ENCODE measurements around the gene FAM53B. TPM values are rescaled to one million over a fixed set of nuclear protein-coding genes. Genes with fewer than 3 reads are reported as not detected.

FAM53B gene
- total RNA-seq, 6 experiments from 2014 or later, result 4.4 to 10.8 (median 4.8) TPM

- intact Hi-C loops (cut with DNase I), result no loop called here
- Histone ChIP-seq H3K4me3 (no peak overlapping the region), H3K27me3 (no peaks in the 10 kb centered on the region), H3K27ac (no peak overlapping the region), H3K4me1 (no peaks in the 10 kb centered on the region), H3K36me3 (peaks cover 0 to 4% (median 0%) of the 10 kb centered on the region in 4 donors), H3K9me3 (no peaks in the 10 kb centered on the region)
- 90% methylated on average over 6 of the region's 8 CpGs for WGBS (ENCODE audit: insufficient coverage, low coverage, low lambda C conversion rate, missing lambda C conversion rate)
- TF ChIP-seq, protein P1, sequence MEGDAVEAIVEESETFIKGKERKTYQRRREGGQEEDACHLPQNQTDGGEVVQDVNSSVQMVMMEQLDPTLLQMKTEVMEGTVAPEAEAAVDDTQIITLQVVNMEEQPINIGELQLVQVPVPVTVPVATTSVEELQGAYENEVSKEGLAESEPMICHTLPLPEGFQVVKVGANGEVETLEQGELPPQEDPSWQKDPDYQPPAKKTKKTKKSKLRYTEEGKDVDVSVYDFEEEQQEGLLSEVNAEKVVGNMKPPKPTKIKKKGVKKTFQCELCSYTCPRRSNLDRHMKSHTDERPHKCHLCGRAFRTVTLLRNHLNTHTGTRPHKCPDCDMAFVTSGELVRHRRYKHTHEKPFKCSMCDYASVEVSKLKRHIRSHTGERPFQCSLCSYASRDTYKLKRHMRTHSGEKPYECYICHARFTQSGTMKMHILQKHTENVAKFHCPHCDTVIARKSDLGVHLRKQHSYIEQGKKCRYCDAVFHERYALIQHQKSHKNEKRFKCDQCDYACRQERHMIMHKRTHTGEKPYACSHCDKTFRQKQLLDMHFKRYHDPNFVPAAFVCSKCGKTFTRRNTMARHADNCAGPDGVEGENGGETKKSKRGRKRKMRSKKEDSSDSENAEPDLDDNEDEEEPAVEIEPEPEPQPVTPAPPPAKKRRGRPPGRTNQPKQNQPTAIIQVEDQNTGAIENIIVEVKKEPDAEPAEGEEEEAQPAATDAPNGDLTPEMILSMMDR (IDR thresholded peaks at IDR 0.05), result no peak
- TF ChIP-seq POLR2A (IDR thresholded peaks at IDR 0.05), result no peak
- ATAC-seq, result no peak
- peak in 1 of 3 donors; percentile 8 for DNase-seq
Measured at GRCh38 chr10:124692100-124692446, 52.1 kb downstream of the FAM53B start.

- no peak for ATAC-seq
- TF ChIP-seq, protein P1 (IDR thresholded peaks at IDR 0.05), result no peak
- TF ChIP-seq POLR2A (IDR thresholded peaks at IDR 0.05), result no peak
- H3K4me3 ChIP-seq, result no peak overlapping the region
- peaks cover 0 to 4% (median 0%) of the 10 kb centered on the region in 4 donors for H3K36me3 ChIP-seq
- H3K27ac ChIP-seq, result no peak overlapping the region
- H3K9me3 ChIP-seq, result no peaks in the 10 kb centered on the region
- H3K27me3 ChIP-seq, result no peaks in the 10 kb centered on the region
- H3K4me1 ChIP-seq, result no peaks in the 10 kb centered on the region
- WGBS (ENCODE audit: insufficient coverage, low coverage, low lambda C conversion rate, missing lambda C conversion rate), result 88% methylated on average over 5 of the region's 11 CpGs
- intact Hi-C loops (cut with DNase I), result no loop called here
- DNase-seq, result peak in 2 of 3 donors; percentile 13 to 43
Measured at GRCh38 chr10:124691421-124692099, 52.6 kb downstream of the FAM53B start.

DNA sequence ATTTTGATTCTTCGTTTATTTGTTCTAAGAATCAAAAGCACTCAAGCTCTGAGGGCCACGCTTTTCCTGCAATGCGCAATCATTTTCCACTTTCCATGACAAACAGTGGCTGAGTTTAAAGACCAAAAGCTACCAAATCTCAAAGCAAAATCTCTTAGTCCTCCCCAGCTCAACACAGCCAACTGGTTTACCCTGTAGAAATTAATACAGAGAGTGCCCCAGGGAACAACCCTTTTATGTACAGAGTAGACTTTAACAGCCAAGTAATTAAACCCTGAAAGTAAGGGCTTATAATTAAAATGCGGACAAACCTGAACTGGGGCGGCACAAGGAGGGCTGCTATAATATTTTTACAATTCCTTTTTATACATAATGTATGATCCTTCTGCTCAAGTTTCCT is 53.2 kb downstream of the FAM53B start:
- TF ChIP-seq, protein P1 (IDR thresholded peaks at IDR 0.05), result no peak
- no peak for TF ChIP-seq POLR2A (IDR thresholded peaks at IDR 0.05)
- Histone ChIP-seq H3K36me3 (peaks cover 0 to 4% (median 0%) of the 10 kb centered on the region in 4 donors), H3K4me3 (no peak overlapping the region), H3K27me3 (no peaks in the 10 kb centered on the region), H3K4me1 (no peaks in the 10 kb centered on the region), H3K9me3 (no peaks in the 10 kb centered on the region), H3K27ac (no peak overlapping the region)
- ATAC-seq (no peak), DNase-seq (no peak)
- intact Hi-C loops (cut with DNase I), result no loop called here
- WGBS (ENCODE audit: insufficient coverage, low coverage, low lambda C conversion rate, missing lambda C conversion rate), result 89% methylated on average over 5 of the region's 5 CpGs

DNA sequence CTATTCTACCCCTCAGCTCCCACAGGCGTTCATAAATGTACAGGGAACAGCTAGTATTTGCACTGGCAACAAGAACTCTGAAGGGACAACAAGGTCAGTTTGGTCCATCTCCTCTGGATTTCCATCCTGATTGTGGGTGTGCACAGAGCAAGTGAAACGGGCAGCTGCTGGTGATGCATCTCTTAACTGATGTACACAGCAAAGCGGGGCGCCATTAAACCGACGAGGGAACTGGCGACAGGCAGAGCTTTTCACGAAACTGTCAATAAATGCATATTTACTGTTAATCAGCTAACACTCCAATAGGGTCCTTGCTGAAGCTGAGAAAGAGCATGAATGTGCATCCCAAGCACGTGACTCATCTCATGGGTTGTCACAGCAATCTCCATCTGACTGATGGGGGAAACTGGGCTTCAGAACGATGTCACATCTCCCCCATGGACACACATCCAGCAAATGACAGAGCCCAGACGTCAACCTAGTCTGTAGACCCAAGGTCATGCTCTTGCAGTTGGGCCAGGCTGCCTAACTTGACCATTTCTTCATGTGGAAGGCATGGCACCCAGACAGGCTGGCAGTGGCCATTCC is 54.2 kb downstream of the FAM53B start:
- intact Hi-C loops (cut with DNase I), result no loop called here
- ATAC-seq (no peak), DNase-seq (peak in 1 of 3 donors; percentile 10)
- Histone ChIP-seq H3K9me3 (no peaks in the 10 kb centered on the region), H3K4me3 (no peak overlapping the region), H3K36me3 (peaks cover 0 to 4% (median 0%) of the 10 kb centered on the region in 4 donors), H3K4me1 (no peaks in the 10 kb centered on the region), H3K27ac (no peak overlapping the region), H3K27me3 (no peaks in the 10 kb centered on the region)
- TF ChIP-seq POLR2A (IDR thresholded peaks at IDR 0.05), result no peak
- TF ChIP-seq, protein P1 (IDR thresholded peaks at IDR 0.05), result no peak
- 88% methylated on average over 8 of the region's 11 CpGs for WGBS (ENCODE audit: insufficient coverage, low coverage, low lambda C conversion rate, missing lambda C conversion rate)
